Body of pancreas (tissue), 4 donors: ENCODE data around the gene ABCB9.

Source experiments
- CTCF ChIP-seq, 7 experiments: fragments of 450-650 bp in 4 of 7; fragments of 200-600 bp in 3 of 7; sonication (generic) in 3 of 7; IDR thresholded peaks; one replicate each; pipeline ENCODE4 v1.5.1; 2016 to 2019; ENCODE audit warnings: antibody characterized with exemption in 7 of 7
- POLR2A ChIP-seq, 3 donors: fragments of 450-650 bp; IDR thresholded peaks; one replicate each; pipeline ENCODE4 v1.6.1; 2016; ENCODE audit warnings: antibody characterized with exemption in 3 of 3, mild to moderate bottlenecking in 2 of 3

- TF ChIP-seq CTCF (IDR thresholded peaks at IDR 0.05) (no peak), POLR2A (IDR thresholded peaks at IDR 0.05) (no peak)
Measured at GRCh38 chr12:122982963-122983788, 16.9 kb upstream of the ABCB9 start.
